HG03159 (cell line): ENCODE data around the gene TALDO1.
A peak's percentile ranks its signal among the peaks of the same experiment; 100 is the strongest.
"Not testable (repeated sequence)": the region's sequence is repeated elsewhere in the genome, so short reads cannot be mapped to it uniquely, and the experiment has no call there.

ENCODE experiments used
- ATAC-seq: cut with Tn5 transposase; IDR thresholded peaks from one replicate; pipeline ENCODE4 v1.9.1; 2021; ENCODE audit warnings: mild to moderate bottlenecking, moderate library complexity; ENCODE audit not compliant: unreplicated experiment

TALDO1 gene

GRCh38 chr11:733072-733471 is 14.2 kb upstream of the TALDO1 start:
- no peak for ATAC-seq

- ATAC-seq: not testable (repeated sequence)
Measured at GRCh38 chr11:734541-734940, 12.7 kb upstream of the TALDO1 start.

- no peak for ATAC-seq
Measured at GRCh38 chr11:737366-737765, 9.9 kb upstream of the TALDO1 start.

- not testable (repeated sequence) for ATAC-seq
Measured at GRCh38 chr11:737899-738298, 9.4 kb upstream of the TALDO1 start.

- no peak for ATAC-seq
Measured at GRCh38 chr11:742156-742546, 5.1 kb upstream of the TALDO1 start.

GRCh38 chr11:742571-743201 is 4.6 kb upstream of the TALDO1 start:
- ATAC-seq: no peak

- no peak for ATAC-seq
Measured at GRCh38 chr11:745428-745827, 1.8 kb upstream of the TALDO1 start.

GRCh38 chr11:746289-747157 is 741 bp upstream of the TALDO1 start:
- ATAC-seq: peak; percentile 24

- ATAC-seq: no peak
Measured at GRCh38 chr11:748007-748359, 719 bp downstream of the TALDO1 start.

- ATAC-seq: no peak
Measured at GRCh38 chr11:749731-750130, 2.5 kb downstream of the TALDO1 start.

- ATAC-seq: no peak
Measured at GRCh38 chr11:760236-760635, 13.0 kb downstream of the TALDO1 start.

- ATAC-seq: no peak
Measured at GRCh38 chr11:761526-762108, 14.4 kb downstream of the TALDO1 start.

- ATAC-seq: no peak
Measured at GRCh38 chr11:762421-763072, 15.3 kb downstream of the TALDO1 start.

GRCh38 chr11:763073-763463 is 15.8 kb downstream of the TALDO1 start:
- no peak for ATAC-seq

- no peak for ATAC-seq
Measured at GRCh38 chr11:763549-764321, 16.5 kb downstream of the TALDO1 start.

- no peak for ATAC-seq
Measured at GRCh38 chr11:764322-765024, 17.2 kb downstream of the TALDO1 start.

GRCh38 chr11:765025-765801 is 17.9 kb downstream of the TALDO1 start:
- no peak for ATAC-seq

- ATAC-seq: no peak
Measured at GRCh38 chr11:765802-766091, 18.5 kb downstream of the TALDO1 start.

- ATAC-seq: no peak
Measured at GRCh38 chr11:766106-766935, 19.1 kb downstream of the TALDO1 start.
